PC-9 (cell line): ENCODE data around the gene NDUFS2. TPM values are rescaled to one million over a fixed set of nuclear protein-coding genes. Genes with fewer than 3 reads are reported as not detected.

Experiments
- BruUV-seq: library from RNA; stranded (reverse); fragments of 400-500 nt; replicated peaks from 2 replicates; lab custom pipeline; 2021; lab: Mats Ljungman, UMichigan
- CTCF ChIA-PET: fragments of 300-600 bp; sonication (Branson Sonifier 250); formaldehyde crosslinking; loops from one replicate; lab custom pipeline; 2022; ENCODE audit warnings: antibody characterized with exemption; lab: Charles Lee
- POLR2A ChIA-PET: fragments of 300-600 bp; sonication (Branson Sonifier 250); formaldehyde crosslinking; loops from one replicate; lab custom pipeline; 2022; ENCODE audit warnings: antibody characterized with exemption; ENCODE audit not compliant: unreplicated experiment; lab: Charles Lee
- DNase-seq, 2 experiments: peaks; one replicate each; pipeline versions ENCODE4 v3.0.0 to v3.0.0-alpha.2; 2015 to 2022; ENCODE audit warnings: mixed read lengths in 1 of 2
- H2AFZ ChIP-seq: fragments of 200-600 bp; sonication (generic); 2 replicates; pipeline ENCODE4 v1.8.1; 2017; ENCODE audit warnings: antibody characterized with exemption
- H3F3A ChIP-seq: fragments of 200-600 bp; sonication (generic); 2 replicates; pipeline ENCODE4 v1.8.1; 2017; ENCODE audit warnings: antibody characterized with exemption, mild to moderate bottlenecking, low read depth; ENCODE audit not compliant: insufficient read depth
- H3K27ac ChIP-seq: fragments of 200-600 bp; sonication (generic); 2 replicates; pipeline ENCODE4 v1.6.1; 2016; ENCODE audit warnings: mixed run types
- H3K27me3 ChIP-seq: fragments of 200-600 bp; sonication (generic); 2 replicates; pipeline ENCODE4 v1.6.1; 2016; ENCODE audit warnings: low read depth, mixed run types; ENCODE audit not compliant: insufficient read depth
- H3K36me3 ChIP-seq: fragments of 200-600 bp; sonication (generic); 2 replicates; pipeline ENCODE4 v1.6.1; 2016; ENCODE audit warnings: low read depth, mixed run types
- H3K4me1 ChIP-seq: fragments of 200-600 bp; sonication (generic); replicated peaks from 2 replicates; pipeline ENCODE4 v1.6.1; 2016; ENCODE audit warnings: mixed run types; ENCODE audit not compliant: insufficient read depth
- H3K4me2 ChIP-seq: fragments of 200-600 bp; sonication (generic); 2 replicates; pipeline ENCODE4 v1.6.1; 2017; ENCODE audit warnings: mixed run types
- H3K4me3 ChIP-seq: fragments of 200-600 bp; sonication (generic); 2 replicates; pipeline ENCODE4 v1.6.1; 2016; ENCODE audit warnings: mixed run types
- H3K79me2 ChIP-seq: fragments of 200-600 bp; sonication (generic); 2 replicates; pipeline ENCODE4 v1.6.1; 2017; ENCODE audit warnings: low read depth, mixed run types
- H3K9me2 ChIP-seq: fragments of 200-600 bp; sonication (generic); 2 replicates; pipeline ENCODE4 v1.8.1; 2017; ENCODE audit warnings: mild to moderate bottlenecking; ENCODE audit not compliant: insufficient read depth
- H3K9me3 ChIP-seq: fragments of 200-600 bp; sonication (generic); 2 replicates; pipeline ENCODE4 v1.8.1; 2016; ENCODE audit warnings: low read depth; ENCODE audit not compliant: insufficient read depth
- H4K20me1 ChIP-seq: fragments of 200-600 bp; sonication (generic); 2 replicates; pipeline ENCODE4 v1.8.1; 2017; ENCODE audit not compliant: insufficient read depth
- CTCF ChIP-seq: fragments of 200-600 bp; sonication (generic); conservative IDR thresholded peaks from 2 replicates; pipeline ENCODE4 v1.6.1; 2017; ENCODE audit warnings: mixed run types, antibody characterized with exemption, mild to moderate bottlenecking, moderate library complexity
- EZH2 ChIP-seq: fragments of 200-600 bp; sonication (generic); IDR thresholded peaks from 2 replicates; pipeline ENCODE4 v1.8.0; 2017; ENCODE audit warnings: antibody characterized with exemption, low read depth
- intact Hi-C: fragments of 100-400 bp; cut with micrococcal nuclease; formaldehyde crosslinking; loops from one replicate; pipeline ENCODE4 v1.10.0; 2022; ENCODE audit not compliant: unreplicated experiment
- total RNA-seq: library from RNA; stranded (reverse); gene quantifications from 2 replicates; pipeline ENCODE4 v1.2.3, GENCODE V29; 2021

NDUFS2 gene
- total RNA-seq, 1 experiment from 2014 or later, result 99.5 TPM

- H3F3A ChIP-seq, result peaks cover 3% of the 10 kb centered on the region; the same call in 1 of the 2 replicates
- peaks cover 16% of the 10 kb centered on the region for H3K4me1 ChIP-seq
- no TSS peak for BruUV-seq
- ChIA-PET POLR2A (interaction anchor here (0.6 kb wide), 1 partner anchor 728 kb away, joined by 3 read pairs; no protein-coding TSS in a partner anchor), CTCF (interaction anchor here (0.5 to 0.7 kb wide), 2 partner anchors 11 to 1121 kb away, joined by 3 to 5 read pairs; no protein-coding TSS in a partner anchor)
- no peaks in the 10 kb centered on the region for H3K79me2 ChIP-seq
- H4K20me1 ChIP-seq, result no peaks in the 10 kb centered on the region; the same call in 1 of the 2 replicates
- H2AFZ ChIP-seq, result no peak overlapping the region
- no peak for DNase-seq
- no peaks in the 10 kb centered on the region for H3K9me2 ChIP-seq
- no peak overlapping the region for H3K4me2 ChIP-seq
- no peak overlapping the region for H3K27ac ChIP-seq
- no peaks in the 10 kb centered on the region for H3K27me3 ChIP-seq
- intact Hi-C loops, result loop anchor here (10.0 kb wide), 1 partner anchor 535 kb away; the partner anchor contains the start of gene ATF6
- no peak overlapping the region for H3K4me3 ChIP-seq
- no peaks in the 10 kb centered on the region for H3K36me3 ChIP-seq
- TF ChIP-seq CTCF (no peak; the same call in 1 of the 2 replicates), EZH2 (no peak)
- no peaks in the 10 kb centered on the region for H3K9me3 ChIP-seq
These were observed 27.7 kb downstream of the NDUFS2 start for GRCh38 chr1:161229896-161230295.

GRCh38 chr1:161230762-161231161 is 28.6 kb downstream of the NDUFS2 start:
- no peak overlapping the region for H2AFZ ChIP-seq
- H3K79me2 ChIP-seq, result no peaks in the 10 kb centered on the region
- no TSS peak for BruUV-seq
- ChIA-PET CTCF (interaction anchor here (0.5 to 0.6 kb wide), 2 partner anchors 10 to 152 kb away, joined by 3 to 5 read pairs; no protein-coding TSS in a partner anchor), POLR2A (no interaction called here)
- no peak overlapping the region for H3K4me2 ChIP-seq
- H3K27me3 ChIP-seq, result no peaks in the 10 kb centered on the region
- intact Hi-C loops, result no loop called here
- H3K27ac ChIP-seq, result no peak overlapping the region
- H3K36me3 ChIP-seq, result no peaks in the 10 kb centered on the region
- no peaks in the 10 kb centered on the region for H3F3A ChIP-seq
- no peak for TF ChIP-seq CTCF
- no peak for TF ChIP-seq EZH2
- H3K9me3 ChIP-seq, result no peaks in the 10 kb centered on the region
- peaks cover 16% of the 10 kb centered on the region for H3K4me1 ChIP-seq
- no peaks in the 10 kb centered on the region for H3K9me2 ChIP-seq
- no peaks in the 10 kb centered on the region; the same call in 1 of the 2 replicates for H4K20me1 ChIP-seq
- H3K4me3 ChIP-seq, result no peak overlapping the region
- DNase-seq, result no peak

GRCh38 chr1:161233102-161233501 is 30.9 kb downstream of the NDUFS2 start:
- Histone ChIP-seq H3K79me2 (no peaks in the 10 kb centered on the region), H3K27ac (no peak overlapping the region), H3K36me3 (no peaks in the 10 kb centered on the region), H3K27me3 (no peaks in the 10 kb centered on the region), H3K4me1 (0 out of 2 replicates have a peak, but pooled peaks cover 5% of the 10 kb centered on the region), H3K4me2 (no peak overlapping the region), H3K4me3 (no peak overlapping the region), H4K20me1 (no peaks in the 10 kb centered on the region; the same call in 1 of the 2 replicates), H2AFZ (no peak overlapping the region), H3K9me2 (no peaks in the 10 kb centered on the region), H3F3A (no peaks in the 10 kb centered on the region), H3K9me3 (no peaks in the 10 kb centered on the region)
- DNase-seq, result no peak
- no peak for TF ChIP-seq EZH2
- no peak for TF ChIP-seq CTCF
- POLR2A ChIA-PET, result no interaction called here
- CTCF ChIA-PET, result no interaction called here
- intact Hi-C loops, result no loop called here
- no TSS peak for BruUV-seq
